ENCODE data around the gene CCNI2.

Gene CCNI2

DNA sequence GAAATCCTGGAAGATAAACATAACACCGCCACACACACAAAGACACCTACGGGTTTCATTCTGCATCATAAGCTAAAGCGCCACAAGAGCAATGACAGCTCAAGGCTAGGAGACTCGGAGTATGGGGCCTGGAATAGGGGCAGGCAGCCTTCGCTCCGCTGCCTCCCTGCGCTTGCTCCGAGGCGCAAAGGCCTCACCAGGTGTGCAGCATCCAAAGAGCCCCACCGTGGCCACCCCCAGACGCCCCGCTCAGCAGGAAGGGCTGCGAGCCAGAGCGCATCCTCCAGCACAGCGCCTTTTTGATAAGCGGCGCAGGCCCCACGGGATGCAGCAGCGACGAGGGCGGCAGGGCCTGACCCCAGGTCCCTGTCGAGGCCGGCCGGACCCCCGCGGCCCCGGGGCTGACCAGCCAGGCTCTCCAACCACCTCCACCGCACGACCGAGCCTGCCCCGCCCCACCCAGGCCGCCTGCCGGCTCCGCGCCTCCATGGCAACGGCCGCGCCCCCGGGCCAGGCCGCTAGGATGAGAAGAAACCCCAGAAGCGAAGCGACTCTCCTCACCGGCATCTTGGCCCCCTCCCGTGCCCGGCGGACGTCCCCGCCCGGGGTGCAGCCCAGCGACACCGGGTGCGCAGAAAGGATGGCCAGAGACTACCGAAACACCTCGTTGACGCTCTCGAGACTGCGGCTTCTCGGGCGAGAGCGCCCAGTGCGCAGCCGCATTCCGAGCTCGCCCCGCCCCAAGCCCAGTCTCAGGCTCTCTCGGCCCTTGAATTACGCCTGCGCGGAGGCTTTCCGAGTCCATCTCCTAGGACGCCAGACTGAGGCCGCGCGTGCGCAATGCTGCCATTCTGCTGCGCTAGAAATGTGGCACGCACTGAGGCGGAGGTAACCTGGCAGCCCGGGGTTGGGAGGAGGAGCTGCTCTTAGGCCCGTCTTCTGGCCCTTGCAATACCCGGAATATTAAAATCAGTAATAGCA lies 10.1 kb upstream of the CCNI2 start, which contains the start of gene KIF3A:
Gene KIF3A, minus strand, starts transcription at position 694 of the 981 bp plus-strand sequence. Its CDS starts 127 bp downstream, at position 567.
- H3K9me3 ChIP-seq (ENCODE audit: insufficient read depth, low read depth, low read length): no peaks in the 10 kb centered on the region
- no peaks in the 10 kb centered on the region for H4K20me1 ChIP-seq (ENCODE audit: insufficient read depth, low read length, poor library complexity, severe bottlenecking)
- no peaks in the 10 kb centered on the region for H3K27me3 ChIP-seq (ENCODE audit: insufficient read depth, low read length, poor library complexity, severe bottlenecking)
- TF ChIP-seq, protein P1, sequence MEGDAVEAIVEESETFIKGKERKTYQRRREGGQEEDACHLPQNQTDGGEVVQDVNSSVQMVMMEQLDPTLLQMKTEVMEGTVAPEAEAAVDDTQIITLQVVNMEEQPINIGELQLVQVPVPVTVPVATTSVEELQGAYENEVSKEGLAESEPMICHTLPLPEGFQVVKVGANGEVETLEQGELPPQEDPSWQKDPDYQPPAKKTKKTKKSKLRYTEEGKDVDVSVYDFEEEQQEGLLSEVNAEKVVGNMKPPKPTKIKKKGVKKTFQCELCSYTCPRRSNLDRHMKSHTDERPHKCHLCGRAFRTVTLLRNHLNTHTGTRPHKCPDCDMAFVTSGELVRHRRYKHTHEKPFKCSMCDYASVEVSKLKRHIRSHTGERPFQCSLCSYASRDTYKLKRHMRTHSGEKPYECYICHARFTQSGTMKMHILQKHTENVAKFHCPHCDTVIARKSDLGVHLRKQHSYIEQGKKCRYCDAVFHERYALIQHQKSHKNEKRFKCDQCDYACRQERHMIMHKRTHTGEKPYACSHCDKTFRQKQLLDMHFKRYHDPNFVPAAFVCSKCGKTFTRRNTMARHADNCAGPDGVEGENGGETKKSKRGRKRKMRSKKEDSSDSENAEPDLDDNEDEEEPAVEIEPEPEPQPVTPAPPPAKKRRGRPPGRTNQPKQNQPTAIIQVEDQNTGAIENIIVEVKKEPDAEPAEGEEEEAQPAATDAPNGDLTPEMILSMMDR (conservative IDR thresholded peaks at IDR 0.05; ENCODE audit: low read length): no peak
- TF ChIP-seq EZH2phosphoT487 (IDR thresholded peaks at IDR 0.05; ENCODE audit: borderline replicate concordance): no peak
- peak within 1 kb of the TSS; percentile 90 for H2AFZ ChIP-seq (ENCODE audit: low read length)
- H3K4me3 ChIP-seq (ENCODE audit: low read length, poor library complexity, severe bottlenecking): peak within 1 kb of the TSS; percentile 81
- no peaks in the 10 kb centered on the region for H3K36me3 ChIP-seq (ENCODE audit: insufficient read depth, low read length)
- H3K9ac ChIP-seq (ENCODE audit: low read depth, low read length, poor library complexity, severe bottlenecking): peak within 1 kb of the TSS; percentile 42
- no peaks in the 10 kb centered on the region for H3F3A ChIP-seq (ENCODE audit: low read depth)
- peak within 1 kb of the TSS; percentile 80 for H3K4me2 ChIP-seq (ENCODE audit: low read depth, low read length, poor library complexity, severe bottlenecking)
- no peaks in the 10 kb centered on the region for H3K79me2 ChIP-seq (ENCODE audit: insufficient read depth, low read length)
- H3K9me2 ChIP-seq (replicated peaks; ENCODE audit: low read depth, low read length): no peaks in the 10 kb centered on the region
- peaks cover 13% of the 10 kb centered on the region for H3K4me1 ChIP-seq (ENCODE audit: insufficient read depth, low read length, poor library complexity, severe bottlenecking)

DNA sequence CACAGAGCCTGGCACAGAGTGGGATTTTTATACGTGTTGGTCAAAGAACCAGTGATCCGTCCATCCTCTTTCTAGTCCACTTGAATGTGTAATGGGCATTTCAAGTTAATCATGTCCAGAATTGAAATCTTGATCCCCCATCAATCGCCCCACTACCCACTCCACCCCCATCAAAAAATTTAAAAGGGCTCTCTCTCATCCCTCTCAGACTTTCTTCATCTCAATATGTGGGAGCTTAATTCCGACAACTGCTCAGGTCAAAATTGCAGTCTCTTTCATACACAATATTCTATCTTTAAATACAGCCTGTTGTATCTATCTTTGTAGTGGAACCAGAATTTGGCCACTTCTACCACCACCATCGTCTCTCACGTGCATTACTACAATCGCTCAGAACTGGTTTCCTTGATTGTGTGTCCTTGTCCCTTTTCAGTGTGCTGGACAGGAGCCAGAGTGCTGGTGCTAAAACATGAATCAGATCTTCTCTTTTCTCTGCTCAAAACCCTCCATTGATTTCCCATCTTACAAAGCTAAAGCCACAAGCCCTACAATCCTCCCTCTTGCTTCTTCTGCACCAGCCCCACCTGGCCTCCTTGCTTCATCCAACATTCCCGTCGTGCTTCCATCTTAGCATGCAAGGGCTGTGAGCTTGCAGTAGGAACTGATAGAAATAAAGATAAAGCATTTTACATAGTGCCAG lies 9.1 kb upstream of the CCNI2 start:
- no peaks in the 10 kb centered on the region for H3K79me2 ChIP-seq (ENCODE audit: insufficient read depth, low read length)
- H3K27me3 ChIP-seq (ENCODE audit: insufficient read depth, low read length, poor library complexity, severe bottlenecking): no peaks in the 10 kb centered on the region
- no peak overlapping the region for H3K9ac ChIP-seq (ENCODE audit: low read depth, low read length, poor library complexity, severe bottlenecking)
- no peaks in the 10 kb centered on the region for H3K9me2 ChIP-seq (replicated peaks; ENCODE audit: low read depth, low read length)
- H4K20me1 ChIP-seq (ENCODE audit: insufficient read depth, low read length, poor library complexity, severe bottlenecking): no peaks in the 10 kb centered on the region
- TF ChIP-seq, protein P1 (conservative IDR thresholded peaks at IDR 0.05; ENCODE audit: low read length): no peak
- H3K4me1 ChIP-seq (ENCODE audit: insufficient read depth, low read length, poor library complexity, severe bottlenecking): peaks cover 13% of the 10 kb centered on the region
- no peaks in the 10 kb centered on the region for H3F3A ChIP-seq (ENCODE audit: low read depth)
- no peaks in the 10 kb centered on the region for H3K9me3 ChIP-seq (ENCODE audit: insufficient read depth, low read depth, low read length)
- H3K4me2 ChIP-seq (ENCODE audit: low read depth, low read length, poor library complexity, severe bottlenecking): peak overlapping the region; percentile 49
- peak overlapping the region; percentile 81 for H3K4me3 ChIP-seq (ENCODE audit: low read length, poor library complexity, severe bottlenecking)
- peak overlapping the region; percentile 90 for H2AFZ ChIP-seq (ENCODE audit: low read length)
- no peaks in the 10 kb centered on the region for H3K36me3 ChIP-seq (ENCODE audit: insufficient read depth, low read length)

DNA sequence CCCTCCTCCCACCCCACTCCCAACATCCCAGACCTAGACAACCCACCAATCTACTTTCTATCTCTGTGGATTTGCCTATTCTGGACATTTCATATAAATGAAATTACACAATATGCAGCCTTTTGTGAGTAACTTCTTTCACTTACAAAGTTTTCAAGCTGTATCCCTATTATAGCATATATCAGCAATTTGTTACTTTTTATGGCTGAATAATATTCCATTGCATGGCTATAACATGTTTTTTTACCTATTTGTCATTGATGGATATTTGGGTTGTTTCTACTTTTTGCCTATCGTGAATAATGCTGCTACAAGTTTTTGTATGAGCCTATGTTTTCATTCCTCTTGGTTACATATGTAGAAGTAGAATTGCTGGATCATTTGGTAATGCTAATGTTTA lies 8.0 kb upstream of the CCNI2 start:
- no peak overlapping the region for H2AFZ ChIP-seq (ENCODE audit: low read length)
- TF ChIP-seq, protein P1 (conservative IDR thresholded peaks at IDR 0.05; ENCODE audit: low read length): no peak
- no peak for TF ChIP-seq EZH2phosphoT487 (IDR thresholded peaks at IDR 0.05; ENCODE audit: borderline replicate concordance)
- no peaks in the 10 kb centered on the region for H3F3A ChIP-seq (ENCODE audit: low read depth)
- peaks cover 13% of the 10 kb centered on the region for H3K4me1 ChIP-seq (ENCODE audit: insufficient read depth, low read length, poor library complexity, severe bottlenecking)
- no peaks in the 10 kb centered on the region for H3K9me2 ChIP-seq (replicated peaks; ENCODE audit: low read depth, low read length)
- H3K36me3 ChIP-seq (ENCODE audit: insufficient read depth, low read length): no peaks in the 10 kb centered on the region
- H3K79me2 ChIP-seq (ENCODE audit: insufficient read depth, low read length): no peaks in the 10 kb centered on the region
- H3K4me3 ChIP-seq (ENCODE audit: low read length, poor library complexity, severe bottlenecking): no peak overlapping the region
- H3K4me2 ChIP-seq (ENCODE audit: low read depth, low read length, poor library complexity, severe bottlenecking): no peak overlapping the region
- H4K20me1 ChIP-seq (ENCODE audit: insufficient read depth, low read length, poor library complexity, severe bottlenecking): no peaks in the 10 kb centered on the region
- H3K9ac ChIP-seq (ENCODE audit: low read depth, low read length, poor library complexity, severe bottlenecking): no peak overlapping the region
- H3K9me3 ChIP-seq (ENCODE audit: insufficient read depth, low read depth, low read length): no peaks in the 10 kb centered on the region
- H3K27me3 ChIP-seq (ENCODE audit: insufficient read depth, low read length, poor library complexity, severe bottlenecking): no peaks in the 10 kb centered on the region
